Eye (tissue), 1 donor: Measurements from ENCODE around the gene UBE3B.

Experiments used
- DNase-seq: peaks from one replicate; pipeline ENCODE4 v3.0.0-alpha.2; 2015

Gene UBE3B

DNA sequence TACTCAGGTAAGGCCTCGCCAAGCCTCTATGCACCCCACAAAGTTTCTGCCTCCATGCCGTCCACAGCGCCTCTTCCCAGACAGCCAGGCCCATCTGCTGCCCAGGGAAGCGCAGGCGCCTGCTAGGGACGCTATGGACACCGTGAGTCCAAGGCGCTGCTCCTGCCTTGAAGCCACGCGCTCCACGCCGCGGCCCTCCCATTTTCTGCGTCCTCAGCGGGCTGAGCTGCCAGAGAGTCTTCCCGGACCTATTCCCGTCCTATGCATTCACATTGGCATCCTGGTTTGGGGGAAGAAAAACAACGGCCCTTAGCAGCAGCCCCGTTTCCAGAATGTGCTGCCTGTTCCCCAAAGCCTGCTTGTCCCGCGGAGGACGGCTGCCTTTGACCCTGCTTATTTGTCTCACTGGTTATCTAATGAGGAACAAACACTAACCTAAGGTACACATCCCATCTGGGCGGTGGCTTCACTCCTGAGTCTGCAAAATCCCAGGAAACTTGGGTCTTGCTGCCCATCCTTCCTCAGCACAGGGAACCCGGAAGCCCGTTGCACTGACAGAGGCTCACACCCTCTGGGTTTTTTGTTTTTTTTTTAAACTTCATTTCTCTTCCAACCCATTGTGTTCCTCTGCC, 57.9 kb downstream of the UBE3B start:
- DNase-seq = no peak

- no peak for DNase-seq
Observed at GRCh38 chr12:109535863-109536250, 58.4 kb downstream of the UBE3B start.

DNA sequence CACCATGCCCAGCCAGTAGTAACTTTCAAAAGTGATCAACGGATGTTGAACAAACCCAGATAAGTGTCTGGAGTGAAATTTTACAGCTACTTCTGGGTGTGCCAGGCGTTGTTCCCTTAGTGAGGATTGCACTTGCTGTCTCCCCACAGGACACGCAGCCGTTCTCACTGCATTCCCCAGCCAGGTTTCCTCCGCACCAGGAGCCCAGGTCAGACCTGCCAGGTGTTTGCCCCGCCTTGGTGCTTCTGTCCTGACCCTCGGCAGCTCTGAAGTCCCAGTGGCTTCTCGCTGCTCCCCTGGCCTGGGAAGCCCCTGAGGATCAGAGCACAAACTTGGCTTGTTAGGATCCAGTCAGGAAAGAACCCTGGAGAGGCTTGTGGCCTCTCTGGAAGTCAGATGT, 59.7 kb downstream of the UBE3B start:
- DNase-seq = no peak

GRCh38 chr12:109538191-109538863, 60.9 kb downstream of the UBE3B start:
- no peak for DNase-seq

- DNase-seq = no peak
Observed at GRCh38 chr12:109539508-109539907, 62.1 kb downstream of the UBE3B start.

DNA sequence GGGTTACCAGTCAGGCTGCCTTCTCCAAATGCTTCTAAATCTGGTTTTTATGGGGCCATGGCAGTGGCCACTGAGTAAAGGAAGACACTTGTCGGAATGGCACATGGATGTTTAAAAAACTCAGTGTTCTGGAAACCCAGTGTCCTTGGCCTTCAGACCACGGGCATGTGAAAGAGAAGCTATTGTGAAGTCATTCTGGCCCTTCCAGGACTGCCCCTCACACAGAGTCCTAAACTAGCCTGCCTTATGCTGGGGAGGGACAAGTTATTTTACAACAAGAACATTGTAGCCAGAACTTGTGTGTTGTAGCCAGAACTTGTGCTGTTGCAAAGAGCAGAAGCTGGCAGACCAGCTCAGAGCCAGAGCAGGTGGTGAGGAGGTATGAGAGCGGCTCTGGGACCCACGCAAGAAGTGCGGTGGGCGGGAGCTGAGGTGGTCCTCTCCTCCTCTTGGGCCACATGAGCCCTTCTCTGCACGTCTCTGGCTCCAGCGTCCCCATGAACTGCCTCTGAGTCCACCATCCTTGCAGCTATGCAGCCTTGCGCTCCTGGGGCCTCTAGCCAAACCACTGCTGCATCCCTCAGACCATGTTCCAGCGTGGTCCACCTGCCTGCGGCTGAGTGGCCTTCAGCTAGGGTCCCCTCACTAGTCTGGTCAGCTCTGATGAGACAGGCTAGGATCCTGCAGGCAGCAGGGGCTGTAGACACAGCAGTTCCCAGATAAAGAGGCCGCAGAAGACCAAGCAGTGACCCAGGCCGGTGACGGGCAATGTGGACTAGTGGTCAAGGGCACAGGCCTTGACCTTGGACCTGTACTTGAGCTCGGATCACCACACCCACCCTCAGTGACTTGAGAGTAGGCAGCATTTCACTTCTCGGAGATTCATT, 63.3 kb downstream of the UBE3B start:
- DNase-seq = no peak

GRCh38 chr12:109541413-109541726, 63.9 kb downstream of the UBE3B start:
- DNase-seq = no peak

- DNase-seq = no peak
Observed at GRCh38 chr12:109542014-109542413, 64.6 kb downstream of the UBE3B start.

- no peak for DNase-seq
Observed at GRCh38 chr12:109542876-109543275, 65.4 kb downstream of the UBE3B start.

GRCh38 chr12:109544955-109545531, 67.6 kb downstream of the UBE3B start:
- no peak for DNase-seq

- DNase-seq = no peak
Observed at GRCh38 chr12:109545826-109546225, 68.4 kb downstream of the UBE3B start.

DNA sequence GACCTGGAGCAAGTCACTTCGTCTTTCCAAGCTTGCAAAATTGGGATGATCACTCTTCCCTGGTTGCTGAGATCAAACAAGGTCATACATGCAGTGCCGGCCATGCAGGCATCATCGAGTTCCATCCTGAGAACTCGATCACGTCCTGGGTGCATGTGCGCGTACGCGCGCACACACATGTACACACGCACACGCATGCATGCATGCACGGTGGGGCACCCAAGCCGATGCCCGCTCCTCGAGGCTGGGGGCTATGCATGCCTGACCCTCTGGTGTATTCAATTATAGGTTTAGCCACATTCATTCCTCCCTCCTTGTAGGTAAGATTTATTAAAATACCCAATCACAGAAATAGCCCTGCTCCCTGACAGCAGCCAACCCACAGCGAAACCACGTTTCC, 69.9 kb downstream of the UBE3B start:
- no peak for DNase-seq

- no peak for DNase-seq
Observed at GRCh38 chr12:109548258-109548657, 70.8 kb downstream of the UBE3B start.

DNA sequence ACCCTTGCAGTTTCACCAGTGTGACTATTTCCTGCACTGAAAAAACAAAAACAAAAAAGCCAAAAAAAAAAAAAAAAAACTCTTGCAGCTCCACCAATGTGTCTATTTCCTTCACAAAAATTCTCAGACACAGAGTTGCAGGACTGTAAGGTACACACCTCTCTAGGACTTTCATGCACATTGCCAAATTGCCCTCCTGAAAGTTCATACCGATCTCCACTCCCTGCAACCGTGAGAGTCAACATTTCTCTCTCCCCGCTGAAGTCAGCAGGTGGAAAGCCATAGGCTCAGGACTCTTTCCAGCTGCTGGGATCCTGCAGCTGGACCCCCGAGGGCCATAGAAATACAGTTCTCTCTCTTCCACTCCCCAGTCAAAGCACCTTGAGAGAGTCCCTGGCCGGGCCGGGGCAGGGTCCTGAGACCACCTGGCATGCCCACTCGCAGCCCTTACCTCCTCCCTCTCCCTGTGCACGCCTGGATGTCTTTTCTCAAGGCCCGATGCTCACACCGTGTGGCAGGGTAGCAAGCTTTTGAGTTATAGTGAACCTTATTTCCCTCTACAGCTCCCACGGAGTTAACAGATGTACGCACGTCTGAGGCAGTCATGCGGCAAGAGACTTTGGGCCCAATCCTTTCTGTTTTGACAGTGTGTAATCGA, 72.3 kb downstream of the UBE3B start:
- no peak for DNase-seq

DNA sequence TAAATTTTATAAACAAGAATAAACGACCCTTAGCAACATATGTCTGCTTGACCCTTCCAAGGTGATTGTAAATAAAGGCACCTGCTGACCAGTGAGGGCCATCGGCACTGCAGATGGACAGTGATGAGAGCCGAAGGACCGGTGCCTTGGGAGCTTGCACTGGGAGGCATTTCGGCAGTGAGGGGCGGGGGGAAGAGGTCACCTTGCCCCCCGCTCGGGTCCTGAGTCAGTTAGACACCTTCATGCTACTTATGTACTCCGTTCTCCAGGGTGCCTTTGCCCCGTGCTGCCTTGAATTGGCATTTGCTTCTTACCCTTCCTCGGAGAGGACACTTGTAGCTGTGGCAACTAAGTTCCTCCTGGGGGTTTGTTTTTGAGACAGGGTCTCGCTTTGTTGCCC, 72.8 kb downstream of the UBE3B start:
- no peak for DNase-seq

DNA sequence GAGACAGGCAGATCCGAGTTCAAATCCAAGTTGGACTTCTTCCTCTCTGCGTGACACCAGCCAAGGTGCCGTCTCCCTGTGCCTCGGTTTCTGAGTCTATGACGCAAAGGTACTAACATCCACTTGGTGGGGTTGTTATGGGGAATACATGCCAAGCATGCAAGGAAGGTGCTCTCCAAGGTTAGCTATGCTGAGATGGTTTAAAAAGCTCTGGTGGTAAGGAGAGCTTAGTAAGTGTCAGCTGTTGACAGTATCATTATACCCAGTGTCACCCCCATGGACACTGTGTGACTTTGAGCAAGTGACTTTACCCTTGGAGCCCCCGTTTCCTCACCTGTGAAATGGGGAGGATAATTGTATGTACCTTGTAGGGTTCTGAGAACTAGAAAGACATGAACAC, 73.7 kb downstream of the UBE3B start:
- DNase-seq = no peak

DNA sequence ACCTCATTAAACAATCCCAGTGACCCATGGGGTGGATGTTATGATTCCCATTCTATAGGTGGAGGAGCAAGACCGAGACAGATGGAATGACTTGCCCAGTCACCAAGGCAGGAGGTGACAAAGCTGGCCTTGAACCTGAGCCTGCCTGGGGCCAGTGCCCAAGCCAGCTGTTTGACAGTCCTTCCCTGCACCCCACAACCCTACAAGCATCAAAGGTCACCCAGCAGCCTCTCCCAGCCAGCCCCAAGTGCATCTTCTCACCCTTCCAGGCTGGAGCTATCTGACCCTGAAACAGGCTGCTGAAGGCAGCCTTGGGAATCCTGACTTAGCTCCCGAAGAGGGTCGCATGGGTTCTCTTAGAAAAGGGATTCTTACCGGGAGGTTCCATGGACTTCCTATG, 75.5 kb downstream of the UBE3B start:
- DNase-seq = no peak

DNA sequence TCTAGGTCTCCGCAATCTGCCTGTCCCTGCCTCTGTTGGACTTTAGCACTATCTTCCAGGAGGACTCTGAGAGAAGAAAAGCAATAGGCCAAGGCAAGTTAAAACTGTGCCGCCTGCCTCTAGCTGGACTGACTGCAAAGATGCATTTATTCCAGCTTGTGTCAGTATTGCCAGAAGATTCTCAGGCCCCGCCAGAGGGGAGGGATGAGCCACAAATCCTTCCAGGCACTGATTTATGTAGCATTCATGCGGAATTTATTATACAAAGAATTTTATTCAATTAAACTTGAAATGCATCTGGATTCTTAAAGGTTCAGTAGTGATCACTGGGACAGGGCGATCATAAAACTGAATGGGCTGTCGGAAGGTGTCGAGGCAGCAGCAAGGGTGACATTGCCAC, 76.0 kb downstream of the UBE3B start:
- DNase-seq = peak; percentile 68

DNA sequence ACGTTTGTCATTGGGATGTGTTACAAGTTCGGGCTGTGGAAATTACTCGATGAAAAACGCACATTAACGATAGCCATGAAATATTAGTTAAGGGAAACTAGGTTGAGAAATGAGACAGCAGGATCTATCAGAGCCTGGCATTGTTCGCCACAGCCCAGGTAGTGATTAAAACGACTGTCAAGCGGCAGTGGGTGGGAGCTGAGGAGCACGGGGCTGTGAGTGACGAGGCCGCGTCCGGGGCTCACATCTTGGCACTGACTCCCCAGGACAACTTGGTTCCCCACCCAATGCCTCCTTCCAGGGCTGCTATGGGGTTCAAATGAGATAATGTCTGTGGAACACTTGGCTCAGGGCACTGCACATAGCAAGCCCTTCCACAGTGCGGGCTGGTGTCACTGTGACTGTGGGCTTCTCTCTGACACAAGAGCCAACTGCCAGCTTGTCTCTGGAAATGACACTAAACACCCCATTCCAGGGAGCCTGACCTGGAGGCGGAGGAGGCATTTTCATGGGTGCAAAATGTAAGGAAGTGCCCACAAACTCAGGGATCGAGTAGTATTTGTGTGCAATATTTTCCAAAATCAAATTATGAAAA, 76.6 kb downstream of the UBE3B start:
- DNase-seq = no peak

DNA sequence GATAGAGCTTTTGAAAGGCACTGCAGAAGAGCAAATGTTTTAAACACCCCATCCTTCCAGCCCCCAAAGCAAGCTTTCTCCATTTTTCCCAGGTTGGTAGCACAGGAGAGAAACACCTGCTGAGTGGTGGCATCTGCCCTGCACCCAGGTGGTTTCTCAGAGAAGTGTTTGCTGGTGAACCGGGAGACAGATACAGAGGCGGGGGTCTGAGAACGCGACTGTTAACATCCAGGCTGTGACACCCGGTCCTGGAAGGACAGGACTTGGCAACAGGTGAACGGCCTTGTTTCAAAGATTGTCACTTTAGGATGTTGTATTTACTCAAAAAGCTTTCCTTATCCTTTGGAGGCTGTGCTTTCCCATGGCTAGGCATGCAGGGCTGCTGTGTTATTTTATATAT, 77.3 kb downstream of the UBE3B start:
- no peak for DNase-seq

- no peak for DNase-seq
Observed at GRCh38 chr12:109555431-109556315, 78.2 kb downstream of the UBE3B start.

GRCh38 chr12:109557200-109557599, 79.8 kb downstream of the UBE3B start:
- DNase-seq = no peak
